Sciatic nerve (tissue), 2 donors: ENCODE data around the gene RIMBP3C. TPM values are rescaled to one million over a fixed set of nuclear protein-coding genes. Genes with fewer than 3 reads are reported as not detected.
A peak's percentile ranks its signal among the peaks of the same experiment; 100 is the strongest.
"Not testable (repeated sequence)": the region's sequence is repeated elsewhere in the genome, so short reads cannot be mapped to it uniquely, and the experiment has no call there.

ENCODE experiments used
- ATAC-seq: fragments of 200-7000 bp; cut with Tn5 transposase; one replicate; pipeline ENCODE4 v1.9.1; 2020; ENCODE audit warnings: mild to moderate bottlenecking, moderate library complexity
- DNase-seq: peaks from one replicate; pipeline ENCODE4 v3.0.0-alpha.2; 2020; ENCODE audit warnings: low spot score
- intact Hi-C: fragments of 100-400 bp; cut with DNase I; formaldehyde crosslinking; loops from one replicate; pipeline ENCODE4 v1.14.2; 2022
- total RNA-seq: library from RNA; stranded (reverse); fragmentation: NEBNext Ultra II Directional; extraction: Animal tissue kit (Norgen Biotek cat#: 25700); gene quantifications from one replicate; pipeline ENCODE4 v1.2.1, GENCODE V29; 2021
- donor health status: DM: no; HTN: no; CAD: no.
- donor health status: DM: no; HTN: no; CAD: no.

The RIMBP3C gene, protein sequence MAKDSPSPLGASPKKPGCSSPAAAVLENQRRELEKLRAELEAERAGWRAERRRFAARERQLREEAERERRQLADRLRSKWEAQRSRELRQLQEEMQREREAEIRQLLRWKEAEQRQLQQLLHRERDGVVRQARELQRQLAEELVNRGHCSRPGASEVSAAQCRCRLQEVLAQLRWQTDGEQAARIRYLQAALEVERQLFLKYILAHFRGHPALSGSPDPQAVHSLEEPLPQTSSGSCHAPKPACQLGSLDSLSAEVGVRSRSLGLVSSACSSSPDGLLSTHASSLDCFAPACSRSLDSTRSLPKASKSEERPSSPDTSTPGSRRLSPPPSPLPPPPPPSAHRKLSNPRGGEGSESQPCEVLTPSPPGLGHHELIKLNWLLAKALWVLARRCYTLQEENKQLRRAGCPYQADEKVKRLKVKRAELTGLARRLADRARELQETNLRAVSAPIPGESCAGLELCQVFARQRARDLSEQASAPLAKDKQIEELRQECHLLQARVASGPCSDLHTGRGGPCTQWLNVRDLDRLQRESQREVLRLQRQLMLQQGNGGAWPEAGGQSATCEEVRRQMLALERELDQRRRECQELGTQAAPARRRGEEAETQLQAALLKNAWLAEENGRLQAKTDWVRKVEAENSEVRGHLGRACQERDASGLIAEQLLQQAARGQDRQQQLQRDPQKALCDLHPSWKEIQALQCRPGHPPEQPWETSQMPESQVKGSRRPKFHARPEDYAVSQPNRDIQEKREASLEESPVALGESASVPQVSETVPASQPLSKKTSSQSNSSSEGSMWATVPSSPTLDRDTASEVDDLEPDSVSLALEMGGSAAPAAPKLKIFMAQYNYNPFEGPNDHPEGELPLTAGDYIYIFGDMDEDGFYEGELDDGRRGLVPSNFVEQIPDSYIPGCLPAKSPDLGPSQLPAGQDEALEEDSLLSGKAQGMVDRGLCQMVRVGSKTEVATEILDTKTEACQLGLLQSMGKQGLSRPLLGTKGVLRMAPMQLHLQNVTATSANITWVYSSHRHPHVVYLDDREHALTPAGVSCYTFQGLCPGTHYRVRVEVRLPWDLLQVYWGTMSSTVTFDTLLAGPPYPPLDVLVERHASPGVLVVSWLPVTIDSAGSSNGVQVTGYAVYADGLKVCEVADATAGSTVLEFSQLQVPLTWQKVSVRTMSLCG (N-terminal part only)
- 0.36 TPM for total RNA-seq

DNA sequence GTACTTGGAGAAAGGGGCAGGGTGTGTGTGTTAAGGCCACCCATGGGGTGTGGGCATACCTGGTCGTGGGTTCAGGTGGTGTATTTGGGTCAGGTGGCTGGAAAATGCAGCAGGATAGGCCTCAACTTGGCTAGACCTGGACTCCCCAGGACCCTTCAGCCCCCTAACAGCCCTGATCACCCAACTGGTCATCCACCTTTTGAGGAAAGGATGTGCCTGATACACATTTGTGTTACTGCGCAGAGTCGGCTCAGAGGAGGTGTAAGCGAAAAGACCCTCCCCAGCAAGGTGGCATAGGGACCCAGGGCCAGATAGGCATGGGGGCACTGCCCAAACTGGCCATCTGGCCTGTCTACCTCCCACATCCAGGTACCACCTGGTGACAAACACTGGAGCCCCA lies at the start of gene RIMBP3C:
Gene RIMBP3C (minus strand): TSS at position 101 of the 400 bp plus-strand sequence. CDS start 485 bp downstream, outside the sequence.
- DNase-seq, ATAC-seq, intact Hi-C loops: not testable (repeated sequence)

DNA sequence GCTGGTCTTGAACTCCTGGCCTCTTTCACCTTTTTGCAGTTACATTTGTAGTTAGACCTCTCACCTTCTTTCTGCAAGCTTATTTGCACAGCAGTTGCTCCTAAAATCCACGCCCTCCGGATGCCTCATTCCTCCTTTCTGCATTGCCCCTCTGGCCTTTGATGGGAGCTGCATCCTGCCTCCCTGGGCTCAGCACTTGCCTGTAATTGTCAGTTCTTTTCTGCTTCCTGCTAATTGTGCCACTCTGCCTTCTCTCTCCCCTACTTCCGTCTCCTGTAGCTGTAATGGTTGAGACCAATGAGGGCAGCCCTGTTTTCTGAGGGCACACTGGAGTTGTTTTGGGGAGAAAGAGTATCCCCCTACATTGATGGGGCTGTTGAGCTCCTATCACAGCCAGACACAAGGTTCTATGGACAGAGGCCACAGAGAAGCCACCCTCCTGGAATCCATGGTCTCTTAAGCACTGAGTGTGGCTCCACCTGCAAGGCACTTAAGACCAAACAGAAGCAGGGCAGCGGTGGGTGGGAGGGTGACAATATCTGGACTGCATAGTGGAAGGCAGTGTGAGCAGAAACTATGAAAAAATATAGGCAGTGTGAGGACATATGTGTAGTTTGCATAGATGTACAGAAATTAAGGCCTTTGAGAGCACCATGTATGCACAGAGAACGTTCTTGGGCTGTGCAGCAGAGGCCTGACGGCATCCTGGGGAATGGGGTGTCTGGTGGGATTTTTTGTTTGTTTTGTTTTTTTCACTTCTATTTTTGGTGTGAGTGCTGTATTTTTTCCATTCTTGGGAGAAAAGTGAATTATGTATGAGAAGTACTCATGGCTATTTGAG lies 48.0 kb upstream of the RIMBP3C start:
- intact Hi-C loops, result no loop called here
- DNase-seq (no peak), ATAC-seq (no peak)

DNA sequence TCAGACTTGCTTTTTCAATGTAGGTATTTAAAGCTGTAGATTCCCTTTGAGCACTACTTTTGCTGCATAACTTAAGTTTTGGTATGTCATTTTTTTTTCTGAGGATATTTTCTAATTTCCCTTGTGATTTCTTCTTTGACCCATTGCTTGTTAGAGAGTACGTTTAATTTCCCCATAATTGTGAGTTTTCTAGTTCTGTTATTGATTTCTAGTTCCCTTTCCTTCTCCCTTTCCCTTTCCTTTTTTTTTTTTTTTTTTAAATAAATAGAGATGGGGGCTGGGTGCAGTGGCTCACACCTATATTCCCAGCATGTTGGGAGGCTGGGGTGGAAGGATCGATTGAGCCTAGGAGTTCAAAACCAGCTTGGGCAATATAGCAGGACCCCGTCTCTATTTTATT lies 47.0 kb upstream of the RIMBP3C start:
- intact Hi-C loops, result no loop called here
- ATAC-seq (no peak), DNase-seq (no peak)

DNA sequence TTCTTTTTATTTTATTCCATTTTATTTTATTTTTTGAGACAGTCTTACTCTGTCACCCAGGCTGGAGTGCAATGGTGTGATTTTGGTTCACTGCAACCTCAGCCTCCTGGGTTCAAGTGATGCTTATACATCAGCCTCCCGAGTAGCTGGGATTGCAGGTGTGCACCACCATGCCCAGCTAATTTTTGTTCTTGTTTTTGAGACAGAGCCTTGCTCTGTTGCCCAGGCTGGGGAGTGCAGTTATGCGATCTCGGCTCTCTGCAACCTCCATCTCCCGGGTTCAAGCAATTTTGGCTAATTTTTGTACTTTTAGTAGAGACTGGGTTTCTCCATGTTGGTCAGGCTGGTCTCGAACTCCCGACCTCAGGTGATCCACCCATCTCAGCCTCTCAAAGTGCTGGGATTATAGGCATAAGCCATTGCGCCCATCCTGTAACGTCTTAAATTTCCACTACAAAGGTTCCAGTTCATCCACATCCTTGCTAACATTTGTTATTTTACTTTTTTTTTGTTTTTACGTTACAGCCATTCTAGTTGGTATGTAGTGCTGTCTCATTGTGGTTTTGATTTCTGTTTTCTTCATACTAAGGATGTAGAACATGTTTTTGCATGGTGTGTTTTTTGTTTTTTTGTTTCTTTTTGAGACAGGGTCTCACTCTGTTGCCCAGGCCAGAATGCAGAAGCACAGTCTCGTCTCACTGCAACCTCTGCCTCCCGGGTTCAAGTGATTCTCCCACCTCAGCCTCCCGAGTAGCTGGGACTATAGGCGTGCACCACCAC lies 45.3 kb upstream of the RIMBP3C start:
- intact Hi-C loops, DNase-seq, ATAC-seq: not testable (repeated sequence)

DNA sequence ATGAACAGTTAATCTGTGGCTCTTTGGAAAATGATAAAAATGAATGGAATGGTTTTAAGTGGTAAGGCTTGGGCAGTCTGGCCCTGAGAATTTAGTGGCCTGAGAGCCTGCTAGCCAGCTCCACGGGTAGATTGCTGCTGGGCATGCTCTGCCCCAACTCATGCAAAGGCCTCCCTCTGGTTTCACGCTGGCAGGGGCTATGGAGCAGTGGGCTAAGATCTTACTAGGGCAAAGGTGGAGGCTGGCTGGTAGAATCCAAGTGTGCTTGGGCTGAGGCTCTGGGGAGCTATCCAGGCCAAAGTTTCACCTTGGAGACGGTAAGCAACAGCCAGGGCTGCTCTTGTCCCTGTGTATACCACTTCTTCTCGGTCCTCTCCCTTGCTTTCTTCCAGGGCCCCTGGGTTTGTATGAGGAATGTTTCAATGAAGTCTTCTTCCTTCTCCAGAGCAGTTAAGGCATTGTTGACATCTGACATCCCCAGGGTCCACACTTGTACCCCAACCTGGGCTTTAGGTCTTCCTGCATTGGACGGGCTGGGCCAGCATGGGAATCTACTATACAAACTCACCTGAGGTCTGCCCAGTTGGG lies 43.7 kb upstream of the RIMBP3C start:
- intact Hi-C loops, result no loop called here
- DNase-seq (no peak), ATAC-seq (no peak)

DNA sequence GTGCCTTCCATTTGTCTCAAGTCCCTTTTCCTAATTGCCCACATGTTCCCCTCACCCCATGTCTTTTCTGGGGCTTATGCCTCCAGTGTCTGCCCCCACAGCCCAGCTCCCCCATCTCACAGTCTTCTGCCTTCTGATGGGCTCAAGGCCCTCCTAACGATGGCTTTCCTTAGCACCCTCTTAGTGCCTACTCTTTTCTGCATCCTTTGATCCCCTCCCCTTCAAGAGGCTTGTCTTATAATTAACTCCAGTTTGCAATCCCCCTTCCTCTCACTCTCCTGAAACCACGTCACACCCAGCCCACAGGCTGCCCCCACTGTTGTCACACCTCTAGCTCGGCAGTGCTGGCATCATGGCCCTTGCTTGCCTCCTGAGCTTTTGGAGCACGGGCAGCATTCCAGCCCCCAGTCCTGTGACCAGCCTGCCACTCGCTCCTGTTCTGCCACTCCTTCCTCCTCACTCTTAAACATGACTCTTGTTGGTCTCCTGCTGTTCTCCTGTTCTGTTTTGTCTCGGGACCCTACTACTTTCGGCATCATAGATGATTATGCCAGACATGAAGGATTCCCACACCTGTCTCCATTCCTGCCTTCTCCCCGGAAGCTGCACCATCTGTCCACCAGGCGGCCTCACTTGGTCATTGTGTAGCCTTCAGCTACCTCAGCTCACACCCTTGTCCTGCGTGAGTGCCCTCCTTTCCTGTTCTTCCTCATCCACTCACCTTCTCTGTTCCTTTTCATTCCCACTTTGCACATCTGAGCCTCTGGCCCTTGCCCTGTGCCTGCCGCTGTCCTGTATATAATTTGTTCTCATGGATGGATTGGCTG lies 42.4 kb upstream of the RIMBP3C start:
- ATAC-seq, result no peak
- intact Hi-C loops, result no loop called here
- DNase-seq, result no peak

DNA sequence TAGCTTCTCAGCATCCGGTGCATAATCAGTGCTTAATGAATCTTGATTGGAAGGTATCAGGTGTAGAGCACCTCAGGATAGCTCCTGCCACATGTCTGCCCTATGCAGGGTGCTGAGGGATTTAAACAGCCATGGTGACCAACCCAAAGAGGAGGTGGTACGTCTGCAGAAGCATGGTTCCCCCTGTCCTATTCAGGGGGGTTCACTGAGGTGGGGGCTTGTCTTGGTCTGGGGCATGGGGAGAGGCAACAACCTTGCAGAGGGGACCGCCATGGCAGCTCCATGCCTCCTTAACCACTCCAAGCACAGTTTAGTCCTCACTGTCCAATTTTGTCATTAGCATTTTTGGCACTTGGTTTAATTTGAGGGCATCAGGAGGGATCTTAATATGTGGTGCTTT lies 41.2 kb upstream of the RIMBP3C start:
- ATAC-seq, result no peak
- DNase-seq, result no peak
- intact Hi-C loops, result no loop called here

DNA sequence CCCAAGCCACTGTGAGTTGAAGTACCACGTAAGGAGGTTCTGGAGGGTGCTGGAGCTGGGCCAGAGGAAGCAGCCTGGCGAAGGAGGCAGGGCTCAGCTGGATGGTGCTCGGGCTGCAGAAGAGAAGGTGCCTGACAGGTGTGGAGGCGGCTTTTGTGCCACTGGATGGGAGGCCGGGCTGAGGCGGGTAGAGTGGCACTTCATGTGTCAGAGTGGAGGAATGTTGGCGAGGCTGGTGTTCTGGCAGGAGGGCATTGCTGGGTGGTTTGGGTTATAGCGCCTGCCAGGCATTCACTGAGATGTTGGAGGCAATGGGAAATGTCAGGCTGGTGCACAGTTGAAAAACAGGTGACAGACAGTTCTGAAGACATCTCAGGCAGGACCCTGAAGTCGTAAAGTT lies 40.4 kb upstream of the RIMBP3C start:
- intact Hi-C loops, result no loop called here
- ATAC-seq, result no peak
- no peak for DNase-seq

DNA sequence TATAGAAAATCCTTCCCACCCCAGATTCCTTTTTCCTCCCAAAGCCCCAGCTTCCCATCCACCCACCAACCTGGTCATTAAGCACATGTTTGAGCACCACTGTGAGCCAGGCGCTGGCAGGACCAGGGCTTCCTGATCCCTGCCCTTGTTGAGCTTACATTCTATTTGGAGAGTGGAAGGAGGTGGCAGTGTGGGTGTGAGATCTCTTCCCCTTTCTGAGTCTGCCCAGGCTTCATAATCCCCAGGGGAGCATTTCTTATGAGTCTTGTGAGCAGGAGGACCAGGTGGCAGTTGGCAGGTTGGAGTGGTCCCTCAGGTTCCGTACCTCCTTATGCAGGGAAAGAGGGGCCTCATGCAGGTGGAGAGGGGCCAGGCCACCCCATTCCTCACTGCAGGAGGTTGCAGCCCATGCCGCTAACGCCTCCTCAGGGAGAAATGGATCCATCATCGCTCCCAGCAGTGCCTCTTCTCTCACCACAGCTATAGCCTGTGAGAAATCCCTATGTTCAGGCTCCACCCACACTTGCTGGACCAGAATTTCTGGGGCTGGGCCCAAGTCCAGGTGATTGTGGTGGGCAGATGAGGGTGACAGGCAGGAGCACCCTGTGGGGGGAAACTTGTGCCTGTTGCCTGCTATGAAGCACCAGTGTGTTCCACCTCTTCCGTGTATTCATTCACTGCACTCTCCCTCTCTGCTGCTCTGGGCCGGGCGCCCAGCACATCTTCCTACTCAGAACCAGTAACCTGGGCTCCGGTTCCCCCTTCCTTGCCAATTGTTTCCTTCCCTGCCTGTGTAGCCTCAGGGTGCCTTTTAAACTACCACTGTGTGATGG lies 39.8 kb upstream of the RIMBP3C start:
- intact Hi-C loops, result no loop called here
- no peak for ATAC-seq
- no peak for DNase-seq

DNA sequence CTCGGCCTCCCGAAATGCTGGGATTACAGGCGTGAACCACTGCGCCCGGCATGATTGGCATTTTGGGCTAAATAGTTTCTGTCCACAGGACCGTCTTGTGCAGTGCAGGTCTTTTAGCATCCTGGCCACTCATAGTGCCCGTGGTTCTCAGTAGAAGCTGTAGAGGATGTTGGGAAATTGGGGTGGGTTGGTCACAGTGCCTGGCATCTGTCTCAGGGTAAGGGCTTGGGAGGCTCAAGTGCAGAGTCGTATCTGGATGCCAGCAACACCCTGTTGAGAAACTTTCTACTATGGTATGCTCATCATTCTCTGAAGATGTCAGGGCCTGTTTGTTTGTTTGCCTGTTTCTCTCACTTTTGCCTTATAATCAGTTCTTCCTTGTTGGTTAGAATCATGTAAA lies 38.1 kb upstream of the RIMBP3C start:
- intact Hi-C loops, result no loop called here
- no peak for ATAC-seq

DNA sequence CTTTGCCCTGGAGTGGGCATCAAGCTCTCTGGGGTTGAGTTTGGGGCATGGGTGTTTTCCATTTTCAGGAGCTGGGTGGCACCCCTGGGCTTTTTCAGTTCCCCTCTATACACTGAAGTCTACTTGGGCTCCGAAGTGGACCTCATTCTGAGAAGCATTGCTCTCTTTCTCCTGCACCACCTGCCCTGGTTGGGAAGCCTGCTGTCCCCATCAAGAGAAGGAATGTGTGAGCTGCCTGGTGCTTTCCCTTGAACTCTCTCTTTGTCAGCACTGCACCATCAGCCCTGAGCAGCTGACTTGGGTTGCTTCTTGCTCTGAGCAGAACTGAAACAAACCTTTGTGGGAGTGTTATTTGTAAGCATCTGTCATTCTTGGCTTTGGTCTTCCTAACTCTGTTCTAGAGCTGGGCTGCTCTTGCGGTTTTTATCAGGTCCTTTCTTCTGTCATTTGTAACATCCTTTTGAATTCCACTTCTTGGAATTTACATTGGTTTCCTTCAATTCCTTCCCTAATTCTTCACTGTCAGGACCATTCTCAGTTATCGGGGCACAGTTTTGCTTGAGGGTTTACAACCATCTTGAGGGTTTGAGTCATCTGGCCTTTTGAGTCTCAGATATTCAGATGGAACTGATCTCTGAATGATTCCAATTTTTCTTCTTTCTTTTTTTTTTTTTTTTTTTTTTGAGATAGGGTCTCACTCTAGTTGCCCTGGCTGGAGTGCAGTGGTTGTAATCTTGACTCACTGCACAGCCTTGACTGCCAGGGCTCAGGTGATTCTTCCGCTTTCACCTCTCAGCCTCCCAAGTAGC lies 36.7 kb upstream of the RIMBP3C start:
- ATAC-seq (peak; percentile 57), DNase-seq (no peak)
- intact Hi-C loops, result no loop called here

More for the DNA sequence above, 38.1 kb upstream of the RIMBP3C start:
- DNase-seq, result no peak

DNA sequence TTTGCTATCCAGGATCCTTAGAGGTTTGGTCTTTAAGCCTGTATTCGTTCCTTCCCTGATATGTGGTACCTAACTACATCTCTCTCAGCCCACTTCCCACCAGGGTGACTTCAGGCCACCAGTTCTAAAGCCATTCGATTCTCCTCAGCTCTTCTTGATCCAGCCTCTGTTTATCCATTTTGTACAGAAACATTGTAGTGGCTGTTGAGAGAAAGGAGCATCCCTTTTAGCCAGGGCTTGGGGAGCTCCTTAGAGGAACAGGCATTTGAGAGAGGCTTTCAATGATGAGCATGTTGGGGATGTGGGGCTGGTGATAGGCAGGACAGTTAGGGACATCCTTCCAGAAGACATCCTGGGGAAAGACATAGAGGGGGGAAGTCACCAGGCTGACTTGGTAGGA lies 34.1 kb upstream of the RIMBP3C start:
- ATAC-seq (no peak), DNase-seq (no peak)
- intact Hi-C loops, result no loop called here

DNA sequence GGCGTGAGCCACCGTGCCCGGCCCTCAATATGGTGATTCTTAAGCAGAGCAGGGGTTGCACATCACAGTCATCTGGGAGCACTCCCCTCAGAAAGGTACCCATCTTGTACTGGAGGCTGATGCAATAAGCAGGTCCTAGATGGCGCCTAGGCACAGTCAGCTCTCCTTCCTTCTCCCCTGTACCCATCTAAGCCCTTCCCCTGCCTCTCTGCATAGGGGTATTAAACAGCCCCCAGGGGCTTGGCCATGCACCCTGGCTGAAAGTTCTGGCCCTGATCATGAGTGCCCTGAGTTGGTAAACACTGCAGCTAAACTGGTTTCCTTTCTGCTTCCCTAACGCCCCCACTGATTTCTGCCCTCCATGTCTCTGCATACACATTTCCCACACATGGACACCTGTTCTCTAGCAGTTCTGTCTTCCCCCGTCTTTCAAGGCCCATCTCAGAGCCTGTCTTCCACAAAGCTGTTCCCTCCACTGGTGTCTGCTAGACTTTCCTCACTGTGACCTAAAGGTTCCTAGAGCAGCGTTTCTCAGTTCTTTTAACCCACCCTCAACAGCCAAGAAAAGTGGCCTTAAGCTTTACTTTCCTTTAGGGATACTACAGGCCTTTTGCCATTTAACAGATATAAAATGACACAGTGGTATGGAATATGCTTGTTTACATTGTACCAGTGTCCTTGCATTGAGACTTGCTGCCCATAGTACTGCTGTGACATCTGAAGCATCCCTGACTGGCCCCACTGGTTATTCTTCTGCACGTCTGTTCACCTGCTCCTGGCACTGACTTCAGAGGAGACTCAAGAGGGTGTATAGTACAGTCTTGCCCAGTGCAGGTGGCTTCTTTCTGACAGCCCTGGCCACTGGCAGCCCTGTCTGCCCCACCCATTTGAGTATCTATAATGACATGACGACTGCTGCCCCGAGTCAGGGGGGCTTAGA lies 31.8 kb upstream of the RIMBP3C start:
- intact Hi-C loops, result no loop called here
- ATAC-seq, result no peak
- no peak for DNase-seq
